IMR-90 (cell line): ENCODE measurements around the gene PDGFC.

Experiments
- CEBPB ChIP-seq: IDR thresholded peaks from 2 replicates; pipeline ENCODE4 v1.6.1; 2012; ENCODE audit warnings: low read depth, low read length, improper control_type of control experiment
- CTCF ChIP-seq: conservative IDR thresholded peaks from 2 replicates; pipeline ENCODE4 v1.5.1; 2012; ENCODE audit warnings: mild to moderate bottlenecking, low read depth, low read length, improper control_type of control experiment
- MAZ ChIP-seq: IDR thresholded peaks from 2 replicates; pipeline ENCODE4 v1.6.1; 2012; ENCODE audit warnings: low read depth, mild to moderate bottlenecking, low read length, improper control_type of control experiment, moderate library complexity, borderline replicate concordance
- POLR2A ChIP-seq: IDR thresholded peaks from 2 replicates; pipeline ENCODE4 v1.6.1; 2012; ENCODE audit warnings: mild to moderate bottlenecking, low read depth, low read length
- RAD21 ChIP-seq: IDR thresholded peaks from 2 replicates; pipeline ENCODE4 v1.6.1; 2012; ENCODE audit warnings: low read length, improper control_type of control experiment
- RCOR1 ChIP-seq: IDR thresholded peaks from 2 replicates; pipeline ENCODE4 v1.6.1; 2012; ENCODE audit warnings: mild to moderate bottlenecking, low read length, improper control_type of control experiment; ENCODE audit not compliant: insufficient replicate concordance
- USF2 ChIP-seq: fragments of 150-350 bp; IDR thresholded peaks from 2 replicates; pipeline ENCODE4 v1.6.1; 2017; ENCODE audit warnings: mild to moderate bottlenecking, antibody characterized with exemption, low read length, low read depth

GRCh38 chr4:156830351-156830750 lies 141.2 kb downstream of the PDGFC start:
- TF ChIP-seq CTCF (no peak), USF2 (no peak), POLR2A (no peak), RCOR1 (no peak), CEBPB (peak; percentile 32; the same call in 1 of the 2 replicates), MAZ (no peak), RAD21 (no peak)
